ENCODE results near the gene ITPR3. TPM values are rescaled to one million over a fixed set of nuclear protein-coding genes. Genes with fewer than 3 reads are reported as not detected.

ITPR3 gene
- total and polyA plus RNA-seq, 2 of the 13 experiments (the other 11 are each of a cell fraction or from before 2014, with no cell fraction given) = 3.8 to 21.4 TPM

DNA sequence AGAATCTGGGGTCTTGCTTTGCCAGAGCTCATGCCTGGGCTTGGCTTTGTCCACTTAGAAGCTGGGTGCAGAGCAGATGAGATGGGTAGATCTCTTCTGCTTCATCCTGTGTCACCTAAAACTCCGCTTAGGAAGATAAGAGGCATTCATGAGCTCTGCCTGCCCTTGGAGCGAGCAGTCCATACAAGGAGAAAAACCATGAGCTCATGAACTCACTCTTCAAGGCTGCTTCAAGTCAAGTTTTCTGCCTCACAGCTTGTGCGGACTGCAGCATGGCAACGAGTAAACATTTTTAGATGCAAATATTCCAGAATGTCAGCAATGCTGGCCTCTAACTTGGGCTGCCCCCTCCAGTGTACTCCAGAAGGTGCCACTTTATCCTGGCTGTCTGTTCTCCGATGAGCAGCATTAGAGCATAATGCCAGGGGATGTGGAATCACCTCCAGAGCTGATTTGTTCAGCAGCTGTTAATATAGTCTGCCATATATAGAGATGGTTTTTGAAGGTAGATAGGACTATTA is 101.0 kb downstream of the ITPR3 start (continued):
- TF ChIP-seq, protein P1, sequence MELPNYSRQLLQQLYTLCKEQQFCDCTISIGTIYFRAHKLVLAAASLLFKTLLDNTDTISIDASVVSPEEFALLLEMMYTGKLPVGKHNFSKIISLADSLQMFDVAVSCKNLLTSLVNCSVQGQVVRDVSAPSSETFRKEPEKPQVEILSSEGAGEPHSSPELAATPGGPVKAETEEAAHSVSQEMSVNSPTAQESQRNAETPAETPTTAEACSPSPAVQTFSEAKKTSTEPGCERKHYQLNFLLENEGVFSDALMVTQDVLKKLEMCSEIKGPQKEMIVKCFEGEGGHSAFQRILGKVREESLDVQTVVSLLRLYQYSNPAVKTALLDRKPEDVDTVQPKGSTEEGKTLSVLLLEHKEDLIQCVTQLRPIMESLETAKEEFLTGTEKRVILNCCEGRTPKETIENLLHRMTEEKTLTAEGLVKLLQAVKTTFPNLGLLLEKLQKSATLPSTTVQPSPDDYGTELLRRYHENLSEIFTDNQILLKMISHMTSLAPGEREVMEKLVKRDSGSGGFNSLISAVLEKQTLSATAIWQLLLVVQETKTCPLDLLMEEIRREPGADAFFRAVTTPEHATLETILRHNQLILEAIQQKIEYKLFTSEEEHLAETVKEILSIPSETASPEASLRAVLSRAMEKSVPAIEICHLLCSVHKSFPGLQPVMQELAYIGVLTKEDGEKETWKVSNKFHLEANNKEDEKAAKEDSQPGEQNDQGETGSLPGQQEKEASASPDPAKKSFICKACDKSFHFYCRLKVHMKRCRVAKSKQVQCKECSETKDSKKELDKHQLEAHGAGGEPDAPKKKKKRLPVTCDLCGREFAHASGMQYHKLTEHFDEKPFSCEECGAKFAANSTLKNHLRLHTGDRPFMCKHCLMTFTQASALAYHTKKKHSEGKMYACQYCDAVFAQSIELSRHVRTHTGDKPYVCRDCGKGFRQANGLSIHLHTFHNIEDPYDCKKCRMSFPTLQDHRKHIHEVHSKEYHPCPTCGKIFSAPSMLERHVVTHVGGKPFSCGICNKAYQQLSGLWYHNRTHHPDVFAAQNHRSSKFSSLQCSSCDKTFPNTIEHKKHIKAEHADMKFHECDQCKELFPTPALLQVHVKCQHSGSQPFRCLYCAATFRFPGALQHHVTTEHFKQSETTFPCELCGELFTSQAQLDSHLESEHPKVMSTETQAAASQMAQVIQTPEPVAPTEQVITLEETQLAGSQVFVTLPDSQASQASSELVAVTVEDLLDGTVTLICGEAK (IDR thresholded peaks at IDR 0.05) = no peak
- TF ChIP-seq, protein P1 (CRISPR knock-in tag; IDR thresholded peaks at IDR 0.05) = no peak
- TF ChIP-seq IKZF1 (IDR thresholded peaks at IDR 0.05) = no peak

All from HepG2 (cell line).